ENCODE results near the gene UQCC2.

The UQCC2 gene

DNA sequence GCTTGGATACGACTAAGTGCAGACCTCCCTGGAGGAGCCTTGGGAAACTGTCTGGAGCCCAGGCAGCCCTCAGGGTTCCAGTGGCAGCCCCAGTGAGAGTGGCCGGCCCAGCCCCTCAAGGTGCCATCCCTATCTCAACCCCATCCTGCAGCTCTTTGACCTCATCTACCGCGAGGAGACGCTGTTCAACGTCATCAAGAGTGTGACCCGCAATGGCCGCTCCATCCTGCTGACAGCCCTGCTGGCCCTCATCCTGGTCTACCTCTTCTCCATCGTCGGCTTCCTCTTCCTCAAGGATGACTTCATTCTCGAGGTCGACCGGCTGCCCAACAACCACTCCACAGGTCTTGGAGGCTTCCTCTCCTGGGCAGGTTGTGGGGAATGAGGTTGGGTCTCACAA lies 20.7 kb downstream of the UQCC2 start:
- ATAC-seq, result no peak
- TF ChIP-seq PATZ1 (CRISPR knock-in tag; IDR thresholded peaks at IDR 0.05; ENCODE audit: borderline replicate concordance) (no peak), CSDC2 (CRISPR knock-in tag; IDR thresholded peaks at IDR 0.05) (no peak)

DNA sequence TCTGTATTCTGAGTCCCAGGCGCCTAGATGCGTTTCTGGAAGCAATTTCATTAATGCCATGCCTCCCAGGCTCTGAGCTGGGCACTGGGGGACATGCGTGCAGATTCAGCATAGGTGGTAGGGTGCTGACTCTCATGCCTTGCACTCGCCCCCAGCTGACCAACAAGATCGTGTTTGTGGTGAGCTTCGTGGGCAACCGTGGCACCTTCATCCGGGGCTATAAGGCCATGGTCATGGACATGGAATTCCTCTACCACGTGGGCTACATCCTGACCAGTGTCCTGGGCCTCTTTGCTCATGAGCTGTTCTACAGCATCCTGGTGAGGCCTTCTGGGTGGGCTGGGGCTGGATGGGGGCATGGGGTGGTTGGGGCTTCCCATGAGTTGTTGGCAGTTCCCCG lies 21.6 kb downstream of the UQCC2 start:
- no peak for ATAC-seq
- no peak for TF ChIP-seq ARNTL (CRISPR knock-in tag; IDR thresholded peaks at IDR 0.05; ENCODE audit: borderline replicate concordance, low read depth)
- TF ChIP-seq ISL1 (CRISPR knock-in tag; IDR thresholded peaks at IDR 0.05), result no peak
- no peak for TF ChIP-seq ZNF8 (CRISPR knock-in tag; IDR thresholded peaks at IDR 0.05)
- no peak for TF ChIP-seq CSRNP3 (CRISPR knock-in tag; IDR thresholded peaks at IDR 0.05)
- no peak for TF ChIP-seq BACH2 (CRISPR knock-in tag; IDR thresholded peaks at IDR 0.05; ENCODE audit: borderline replicate concordance)
- no peak for TF ChIP-seq GLIS3 (CRISPR knock-in tag; IDR thresholded peaks at IDR 0.05)
- no peak for TF ChIP-seq SNAI2 (CRISPR knock-in tag; IDR thresholded peaks at IDR 0.05)
- no peak for TF ChIP-seq ZFP3 (CRISPR knock-in tag; IDR thresholded peaks at IDR 0.05)
- TF ChIP-seq TCF4 (CRISPR knock-in tag; IDR thresholded peaks at IDR 0.05; ENCODE audit: borderline replicate concordance), result no peak
- TF ChIP-seq RARB (CRISPR knock-in tag; IDR thresholded peaks at IDR 0.05), result no peak
- TF ChIP-seq TOX (CRISPR knock-in tag; IDR thresholded peaks at IDR 0.05; ENCODE audit: borderline replicate concordance), result no peak
- TF ChIP-seq ESRRG (CRISPR knock-in tag; IDR thresholded peaks at IDR 0.05), result no peak
- TF ChIP-seq ZNF565 (CRISPR knock-in tag; conservative IDR thresholded peaks at IDR 0.05; ENCODE audit: low read depth), result no peak
- TF ChIP-seq ZFP30 (CRISPR knock-in tag; IDR thresholded peaks at IDR 0.05), result no peak
- TF ChIP-seq, protein P1, sequence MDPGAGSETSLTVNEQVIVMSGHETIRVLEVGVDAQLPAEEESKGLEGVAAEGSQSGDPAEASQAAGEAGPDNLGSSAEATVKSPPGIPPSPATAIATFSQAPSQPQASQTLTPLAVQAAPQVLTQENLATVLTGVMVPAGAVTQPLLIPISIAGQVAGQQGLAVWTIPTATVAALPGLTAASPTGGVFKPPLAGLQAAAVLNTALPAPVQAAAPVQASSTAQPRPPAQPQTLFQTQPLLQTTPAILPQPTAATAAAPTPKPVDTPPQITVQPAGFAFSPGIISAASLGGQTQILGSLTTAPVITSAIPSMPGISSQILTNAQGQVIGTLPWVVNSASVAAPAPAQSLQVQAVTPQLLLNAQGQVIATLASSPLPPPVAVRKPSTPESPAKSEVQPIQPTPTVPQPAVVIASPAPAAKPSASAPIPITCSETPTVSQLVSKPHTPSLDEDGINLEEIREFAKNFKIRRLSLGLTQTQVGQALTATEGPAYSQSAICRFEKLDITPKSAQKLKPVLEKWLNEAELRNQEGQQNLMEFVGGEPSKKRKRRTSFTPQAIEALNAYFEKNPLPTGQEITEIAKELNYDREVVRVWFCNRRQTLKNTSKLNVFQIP (CRISPR knock-in tag; IDR thresholded peaks at IDR 0.05; ENCODE audit: borderline replicate concordance, low read depth), result no peak

DNA sequence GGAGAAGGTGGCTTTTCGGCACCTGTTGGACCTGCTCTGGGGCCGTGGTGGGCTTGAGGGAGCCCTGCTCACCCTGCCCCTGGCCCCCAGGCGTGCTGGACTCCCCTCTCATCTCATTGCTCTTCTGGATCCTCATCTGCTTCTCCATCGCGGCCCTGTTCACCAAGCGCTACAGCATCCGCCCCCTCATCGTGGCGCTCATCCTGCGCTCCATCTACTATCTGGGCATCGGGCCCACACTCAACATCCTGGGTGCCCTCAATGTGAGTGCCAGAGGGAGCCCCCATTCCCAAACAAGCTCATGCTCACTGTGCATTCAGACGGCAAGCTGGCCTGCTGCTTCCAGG lies 22.4 kb downstream of the UQCC2 start:
- ATAC-seq, result no peak
- TF ChIP-seq, protein P2, sequence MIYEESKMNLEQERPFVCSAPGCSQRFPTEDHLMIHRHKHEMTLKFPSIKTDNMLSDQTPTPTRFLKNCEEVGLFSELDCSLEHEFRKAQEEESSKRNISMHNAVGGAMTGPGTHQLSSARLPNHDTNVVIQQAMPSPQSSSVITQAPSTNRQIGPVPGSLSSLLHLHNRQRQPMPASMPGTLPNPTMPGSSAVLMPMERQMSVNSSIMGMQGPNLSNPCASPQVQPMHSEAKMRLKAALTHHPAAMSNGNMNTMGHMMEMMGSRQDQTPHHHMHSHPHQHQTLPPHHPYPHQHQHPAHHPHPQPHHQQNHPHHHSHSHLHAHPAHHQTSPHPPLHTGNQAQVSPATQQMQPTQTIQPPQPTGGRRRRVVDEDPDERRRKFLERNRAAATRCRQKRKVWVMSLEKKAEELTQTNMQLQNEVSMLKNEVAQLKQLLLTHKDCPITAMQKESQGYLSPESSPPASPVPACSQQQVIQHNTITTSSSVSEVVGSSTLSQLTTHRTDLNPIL (CRISPR knock-in tag; IDR thresholded peaks at IDR 0.05; ENCODE audit: low read depth), result no peak
- TF ChIP-seq BACH2 (CRISPR knock-in tag; IDR thresholded peaks at IDR 0.05; ENCODE audit: borderline replicate concordance) (no peak), SNAI2 (CRISPR knock-in tag; IDR thresholded peaks at IDR 0.05) (no peak), ISL1 (CRISPR knock-in tag; IDR thresholded peaks at IDR 0.05) (no peak), ESRRG (CRISPR knock-in tag; IDR thresholded peaks at IDR 0.05) (no peak), TOX (CRISPR knock-in tag; IDR thresholded peaks at IDR 0.05; ENCODE audit: borderline replicate concordance) (no peak)
- TF ChIP-seq, protein P1 (CRISPR knock-in tag; IDR thresholded peaks at IDR 0.05; ENCODE audit: borderline replicate concordance, low read depth), result no peak

- no peak for TF ChIP-seq ZNF8 (CRISPR knock-in tag; IDR thresholded peaks at IDR 0.05)
- no peak for TF ChIP-seq BACH2 (CRISPR knock-in tag; IDR thresholded peaks at IDR 0.05; ENCODE audit: borderline replicate concordance)
- no peak for ATAC-seq
Observed at GRCh38 chr6:33688451-33689147, 22.9 kb downstream of the UQCC2 start.

- ATAC-seq, result no peak
- TF ChIP-seq ZNF70 (CRISPR knock-in tag; IDR thresholded peaks at IDR 0.05) (no peak), TOX (CRISPR knock-in tag; IDR thresholded peaks at IDR 0.05; ENCODE audit: borderline replicate concordance) (no peak), PATZ1 (CRISPR knock-in tag; IDR thresholded peaks at IDR 0.05; ENCODE audit: borderline replicate concordance) (no peak), ZFP30 (CRISPR knock-in tag; IDR thresholded peaks at IDR 0.05) (no peak), ZC3H10 (CRISPR knock-in tag; IDR thresholded peaks at IDR 0.05) (no peak), ZNF565 (CRISPR knock-in tag; conservative IDR thresholded peaks at IDR 0.05; ENCODE audit: low read depth) (no peak), PPARA (CRISPR knock-in tag; IDR thresholded peaks at IDR 0.05; ENCODE audit: borderline replicate concordance) (no peak), ZFP3 (CRISPR knock-in tag; IDR thresholded peaks at IDR 0.05) (no peak), TCF4 (CRISPR knock-in tag; IDR thresholded peaks at IDR 0.05; ENCODE audit: borderline replicate concordance) (no peak), OSR1 (CRISPR knock-in tag; IDR thresholded peaks at IDR 0.05) (no peak), ARNTL (CRISPR knock-in tag; IDR thresholded peaks at IDR 0.05; ENCODE audit: borderline replicate concordance, low read depth) (no peak), GLIS3 (CRISPR knock-in tag; IDR thresholded peaks at IDR 0.05) (no peak)
Observed at GRCh38 chr6:33688006-33688405, 23.5 kb downstream of the UQCC2 start.
